ENCODE data around the gene FUT9. TPM values are rescaled to one million over a fixed set of nuclear protein-coding genes. Genes with fewer than 3 reads are reported as not detected.

Gene FUT9
- total RNA-seq, 4 donors from 2014 or later: not detected

- H3K27me3 ChIP-seq: no peaks in the 10 kb centered on the region
- no peaks in the 10 kb centered on the region for H3K4me1 ChIP-seq
- TF ChIP-seq CTCF (IDR thresholded peaks at IDR 0.05) (no peak), POLR2A (IDR thresholded peaks at IDR 0.05) (no peak)
- H3K4me3 ChIP-seq (replicated peaks in 1 of 3): no peak overlapping the region
- DNase-seq: no peak
- intact Hi-C loops (cut with DNase I): no loop called here
- WGBS, 2 donors: 14 to 31% methylated on average over 1 of the region's 1 CpG
- no peak overlapping the region for H3K27ac ChIP-seq
- H3K36me3 ChIP-seq: no peaks in the 10 kb centered on the region
- H3K9me3 ChIP-seq: no peaks in the 10 kb centered on the region
These were observed 178.9 kb downstream of the FUT9 start for GRCh38 chr6:96194675-96195074.

GRCh38 chr6:96195272-96195671, 179.5 kb downstream of the FUT9 start:
- TF ChIP-seq POLR2A (IDR thresholded peaks at IDR 0.05) (no peak), CTCF (IDR thresholded peaks at IDR 0.05) (no peak)
- Histone ChIP-seq H3K9me3 (no peaks in the 10 kb centered on the region), H3K4me1 (no peaks in the 10 kb centered on the region), H3K4me3 (replicated peaks in 1 of 3) (no peak overlapping the region), H3K36me3 (no peaks in the 10 kb centered on the region), H3K27me3 (no peaks in the 10 kb centered on the region), H3K27ac (no peak overlapping the region)
- 86 to 92% methylated on average over 3 of the region's 3 CpGs for WGBS, 2 donors
- intact Hi-C loops (cut with DNase I): no loop called here
- no peak for DNase-seq

GRCh38 chr6:96196633-96197032, 180.9 kb downstream of the FUT9 start:
- no peak overlapping the region for H3K4me3 ChIP-seq (replicated peaks in 1 of 3)
- H3K36me3 ChIP-seq: no peaks in the 10 kb centered on the region
- no peaks in the 10 kb centered on the region for H3K9me3 ChIP-seq
- no peak for DNase-seq
- H3K27ac ChIP-seq: no peak overlapping the region
- TF ChIP-seq POLR2A (IDR thresholded peaks at IDR 0.05) (no peak), CTCF (IDR thresholded peaks at IDR 0.05) (no peak)
- WGBS, 2 donors: 44 to 54% methylated on average over 3 of the region's 3 CpGs
- no peaks in the 10 kb centered on the region for H3K4me1 ChIP-seq
- intact Hi-C loops (cut with DNase I): no loop called here
- H3K27me3 ChIP-seq: no peaks in the 10 kb centered on the region

- TF ChIP-seq CTCF (IDR thresholded peaks at IDR 0.05) (no peak), POLR2A (IDR thresholded peaks at IDR 0.05) (no peak)
- no peak for DNase-seq
- Histone ChIP-seq H3K36me3 (no peaks in the 10 kb centered on the region), H3K4me3 (replicated peaks in 1 of 3) (no peak overlapping the region), H3K4me1 (no peaks in the 10 kb centered on the region), H3K27me3 (no peaks in the 10 kb centered on the region), H3K27ac (no peak overlapping the region), H3K9me3 (no peaks in the 10 kb centered on the region)
- intact Hi-C loops (cut with DNase I): no loop called here
These were observed 181.5 kb downstream of the FUT9 start for GRCh38 chr6:96197241-96197640.

- Histone ChIP-seq H3K4me1 (no peaks in the 10 kb centered on the region), H3K27me3 (no peaks in the 10 kb centered on the region), H3K27ac (no peak overlapping the region), H3K36me3 (no peaks in the 10 kb centered on the region), H3K9me3 (no peaks in the 10 kb centered on the region), H3K4me3 (replicated peaks in 1 of 3) (no peak overlapping the region)
- DNase-seq: no peak
- TF ChIP-seq POLR2A (IDR thresholded peaks at IDR 0.05) (no peak), CTCF (IDR thresholded peaks at IDR 0.05) (no peak)
- WGBS, 2 donors: 81 to 87% methylated on average over 6 of the region's 6 CpGs
- intact Hi-C loops (cut with DNase I): no loop called here
These were observed 186.8 kb downstream of the FUT9 start for GRCh38 chr6:96202571-96202970.
